Small intestine (tissue), 7 donors: ENCODE results near the gene CCM2. TPM values are rescaled to one million over a fixed set of nuclear protein-coding genes. Genes with fewer than 3 reads are reported as not detected.

ENCODE experiments used
- DNase-seq, 2 donors: peaks; one replicate each; pipeline versions ENCODE4 v3.0.0 to v3.0.0-alpha.2; 2013
- FAIRE-seq: peaks from 2 replicates; lab custom pipeline; 2012; peaks lifted over from hg19 to GRCh38; lab: Jason Lieb, UNC
- H3K27ac ChIP-seq, 3 donors: one replicate each; pipeline ENCODE4 v1.5.1; 2013; ENCODE audit warnings: low read length in 2 of 3, mild to moderate bottlenecking in 2 of 3, control low read depth in 1 of 3, inconsistent platforms in 1 of 3, low read depth in 1 of 3, moderate library complexity in 1 of 3
- H3K27me3 ChIP-seq, 3 donors: one replicate each; pipeline ENCODE4 v1.6.1; 2013; ENCODE audit warnings: low read length in 3 of 3, inconsistent platforms in 1 of 3; ENCODE audit not compliant: control insufficient read depth in 3 of 3, insufficient read depth in 3 of 3
- H3K36me3 ChIP-seq, 3 donors: one replicate each; pipeline ENCODE4 v1.6.1; 2013; ENCODE audit warnings: low read length in 3 of 3, inconsistent platforms in 1 of 3, low read depth in 1 of 3, mild to moderate bottlenecking in 1 of 3, moderate library complexity in 1 of 3; ENCODE audit not compliant: control insufficient read depth in 3 of 3, insufficient read depth in 2 of 3
- H3K4me1 ChIP-seq, 3 donors: one replicate each; pipeline ENCODE4 v1.6.1; 2013; ENCODE audit warnings: low read length in 2 of 3, inconsistent platforms in 1 of 3, low read depth in 1 of 3, mild to moderate bottlenecking in 1 of 3, moderate library complexity in 1 of 3; ENCODE audit not compliant: control insufficient read depth in 3 of 3, insufficient read depth in 2 of 3
- H3K4me3 ChIP-seq, 3 donors: one replicate each; pipeline ENCODE4 v1.5.1; 2013; ENCODE audit warnings: low read length in 3 of 3, control low read depth in 1 of 3, inconsistent platforms in 1 of 3, low read depth in 1 of 3, mild to moderate bottlenecking in 1 of 3, moderate library complexity in 1 of 3
- H3K9me3 ChIP-seq, 2 donors: one replicate each; pipeline ENCODE4 v1.6.1; 2013; ENCODE audit warnings: low read depth in 1 of 2, low read length in 1 of 2; ENCODE audit not compliant: control insufficient read depth in 2 of 2, insufficient read depth in 1 of 2
- WGBS, 3 donors: extraction: QIAGEN DNeasy Blood & Tissue Kit; methylation state at CpG; one replicate each; pipeline ENCODE4 v1.1.7; 2013; 5-methylcytosine and 5-hydroxymethylcytosine counted together
- polyA plus RNA-seq, 4 donors: library from polyadenylated mRNA; stranded (reverse) in 3 of 4; unstranded in 1 of 4; fragments of 200-250 nt in 3 of 4; fragments of 120-200 nt in 1 of 4; gene quantifications; one replicate each; pipeline versions ENCODE4 v1.2.1 to v1.2.3, GENCODE V29; 2013
- donor health status: healthy with polysubstance abuse.
- donor health status: control.
- donor health status: control.
- donor health status: Bipolar disorder and iron deficiency.
- donor health status: healthy.

CCM2 gene
- polyA plus RNA-seq, 4 donors = 17.8 to 32.3 (median 24.7) TPM

- Histone ChIP-seq H3K9me3 (no peaks in the 10 kb centered on the region), H3K4me1 (peaks cover 0 to 11% (median 0%) of the 10 kb centered on the region in 3 donors), H3K27ac (no peak overlapping the region), H3K27me3 (peaks cover 0 to 13% (median 0%) of the 10 kb centered on the region in 3 donors), H3K4me3 (no peak overlapping the region), H3K36me3 (no peaks in the 10 kb centered on the region)
- no peak for DNase-seq
- WGBS, 3 donors = 66 to 76% (median 70%) methylated on average over 8 to 9 of the region's 9 CpGs
- FAIRE-seq = no peak
These were observed 33.1 kb upstream of the CCM2 start for GRCh38 chr7:44966731-44967538.

- Histone ChIP-seq H3K4me1 (peaks cover 0 to 7% (median 0%) of the 10 kb centered on the region in 3 donors), H3K4me3 (no peak overlapping the region), H3K9me3 (no peaks in the 10 kb centered on the region), H3K36me3 (no peaks in the 10 kb centered on the region), H3K27me3 (peaks cover 0 to 8% (median 0%) of the 10 kb centered on the region in 3 donors), H3K27ac (no peak overlapping the region)
- DNase-seq (no peak), FAIRE-seq (no peak)
- 83 to 88% (median 85%) methylated on average over 18 of the region's 18 CpGs for WGBS, 3 donors
These were observed 32.2 kb upstream of the CCM2 start for GRCh38 chr7:44967571-44968446.

- DNase-seq (no peak), FAIRE-seq (no peak)
- no peaks in the 10 kb centered on the region for H3K36me3 ChIP-seq
- H3K27ac ChIP-seq = no peak overlapping the region
- H3K4me1 ChIP-seq = peaks cover 0 to 14% (median 0%) of the 10 kb centered on the region in 3 donors
- H3K9me3 ChIP-seq = no peaks in the 10 kb centered on the region
- H3K27me3 ChIP-seq = no peaks in the 10 kb centered on the region
- H3K4me3 ChIP-seq = no peak overlapping the region
- WGBS, 3 donors = 93 to 96% (median 94%) methylated on average over 11 of the region's 11 CpGs
These were observed 30.8 kb upstream of the CCM2 start for GRCh38 chr7:44969049-44969700.

GRCh38 chr7:44969701-44970522, 30.1 kb upstream of the CCM2 start:
- H3K9me3 ChIP-seq = no peaks in the 10 kb centered on the region
- DNase-seq (no peak), FAIRE-seq (no peak)
- peaks cover 0 to 3% (median 0%) of the 10 kb centered on the region in 3 donors for H3K36me3 ChIP-seq
- no peak overlapping the region for H3K4me3 ChIP-seq
- 50 to 73% (median 61%) methylated on average over 21 of the region's 21 CpGs for WGBS, 3 donors
- H3K27me3 ChIP-seq = no peaks in the 10 kb centered on the region
- peaks cover 0 to 16% (median 0%) of the 10 kb centered on the region in 3 donors for H3K4me1 ChIP-seq
- H3K27ac ChIP-seq = no peak overlapping the region

GRCh38 chr7:44970523-44971051, 29.4 kb upstream of the CCM2 start:
- FAIRE-seq = no peak
- Histone ChIP-seq H3K4me1 (peaks cover 0 to 16% (median 0%) of the 10 kb centered on the region in 3 donors), H3K27ac (no peak overlapping the region), H3K27me3 (no peaks in the 10 kb centered on the region), H3K9me3 (no peaks in the 10 kb centered on the region), H3K4me3 (no peak overlapping the region), H3K36me3 (peaks cover 0 to 9% (median 0%) of the 10 kb centered on the region in 3 donors)
- no peak for DNase-seq
- 91 to 94% (median 92%) methylated on average over 18 of the region's 18 CpGs for WGBS, 3 donors

GRCh38 chr7:44971188-44971901, 28.7 kb upstream of the CCM2 start:
- DNase-seq = no peak
- 86 to 92% (median 89%) methylated on average over 10 of the region's 10 CpGs for WGBS, 3 donors
- FAIRE-seq = no peak

GRCh38 chr7:44971902-44972441, 28.0 kb upstream of the CCM2 start:
- Histone ChIP-seq H3K9me3 (no peaks in the 10 kb centered on the region), H3K36me3 (peaks cover 0 to 22% (median 0%) of the 10 kb centered on the region in 3 donors), H3K27me3 (no peaks in the 10 kb centered on the region), H3K27ac (no peak overlapping the region), H3K4me1 (peaks cover 0 to 12% (median 0%) of the 10 kb centered on the region in 3 donors), H3K4me3 (no peak overlapping the region)
- FAIRE-seq (no peak), DNase-seq (no peak)
- WGBS, 3 donors = 58 to 76% (median 69%) methylated on average over 5 of the region's 5 CpGs

More at GRCh38 chr7:44971188-44971901, 28.7 kb upstream of the CCM2 start:
- Histone ChIP-seq H3K9me3 (no peaks in the 10 kb centered on the region), H3K4me1 (peaks cover 0 to 16% (median 0%) of the 10 kb centered on the region in 3 donors), H3K27ac (no peak overlapping the region), H3K36me3 (peaks cover 0 to 17% (median 0%) of the 10 kb centered on the region in 3 donors), H3K27me3 (no peaks in the 10 kb centered on the region), H3K4me3 (no peak overlapping the region)
